ENCODE results near the gene FAM120A. TPM values are rescaled to one million over a fixed set of nuclear protein-coding genes. Genes with fewer than 3 reads are reported as not detected.

FAM120A gene
- total and polyA plus RNA-seq, 9 of the 15 experiments (the other 6 are each of a cell fraction or from before 2014, with no cell fraction given): 8.7 to 71.0 (median 42.2) TPM

DNA sequence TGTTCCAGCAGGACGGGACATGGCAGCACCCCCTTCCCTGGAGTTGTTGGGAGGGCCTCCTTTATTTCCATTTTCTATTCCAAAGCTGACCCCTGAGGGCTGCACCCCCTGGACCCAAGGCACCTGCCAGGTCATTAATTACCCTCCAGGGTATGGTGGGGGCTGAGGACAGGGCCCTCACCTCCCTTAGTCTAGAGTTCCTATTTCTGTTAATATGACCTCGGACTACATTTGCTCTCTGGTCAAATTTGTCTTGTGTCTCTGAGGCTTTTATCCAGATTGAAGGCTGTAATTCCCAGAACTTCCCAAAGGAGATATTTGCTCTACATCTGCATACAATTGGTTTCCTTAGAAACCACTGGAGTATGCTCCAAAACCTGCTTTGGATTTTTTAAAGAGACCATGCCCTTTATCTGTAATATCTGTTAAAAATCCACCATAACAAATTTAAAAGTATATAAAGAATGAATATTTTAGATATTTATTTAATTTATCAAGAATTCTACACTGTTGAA, 141.7 kb downstream of the FAM120A start:
- no peaks in the 10 kb centered on the region for H3K9me1 ChIP-seq (ENCODE audit: control insufficient read depth, insufficient read depth, low read length)
- intact Hi-C loops (cut with micrococcal nuclease) (no loop called here), in situ Hi-C loops (cut with MboI) (no loop called here)
- H3K27ac ChIP-seq (ENCODE audit: extremely low read depth, low read depth, low read length): no peak overlapping the region
- H3K4me3 ChIP-seq: no peak overlapping the region
- CTCF ChIA-PET (ENCODE audit: low intra/inter-chr PET ratio): interaction anchor here (0.6 kb wide), 2 partner anchors 306 to 918 kb away, joined by 3 to 5 read pairs; no protein-coding TSS in a partner anchor
- no peak overlapping the region for H2AFZ ChIP-seq (ENCODE audit: low read depth, low read length)
- POLR2A ChIA-PET: interaction anchor here (2.0 kb wide), 1 partner anchor 13 kb away, joined by 6 read pairs; no protein-coding TSS in a partner anchor
- no peaks in the 10 kb centered on the region for H3K9me3 ChIP-seq (replicated peaks; ENCODE audit: control insufficient read depth, insufficient read depth, low read depth, low read length)
- no peak for FAIRE-seq
- H3K36me3 ChIP-seq (ENCODE audit: control insufficient read depth, insufficient read depth, low read length): no peaks in the 10 kb centered on the region
- H3K9ac ChIP-seq (ENCODE audit: insufficient read depth in 1 of 2, low read depth in 2 of 2, low read length in 2 of 2): no peak overlapping the region
- DNase-seq (ENCODE audit: extremely low read depth in 1 of 4, low spot score in 3 of 4): no peak
- H4K20me1 ChIP-seq (replicated peaks; ENCODE audit: control insufficient read depth, insufficient read depth, low read length): peaks cover 4% of the 10 kb centered on the region; the same call in 1 of the 2 replicates
- 88% methylated on average over 2 of the region's 2 CpGs for WGBS (ENCODE audit: insufficient coverage, low coverage, missing lambda C conversion rate)
- peaks cover 16 to 19% of the 10 kb centered on the region in 2 experiments for H3K4me1 ChIP-seq (replicated peaks in 1 of 2; ENCODE audit: control insufficient read depth in 2 of 2, insufficient read depth in 2 of 2, low read length in 2 of 2)
- no peak overlapping the region for H3K4me2 ChIP-seq (ENCODE audit: insufficient read depth, low read length)
- BruUV-seq (replicated peaks): no TSS peak
- no peaks in the 10 kb centered on the region for H3K27me3 ChIP-seq (ENCODE audit: control insufficient read depth in 2 of 2, insufficient read depth in 2 of 2, low read length in 2 of 2)
- H3K79me2 ChIP-seq (ENCODE audit: control insufficient read depth, insufficient read depth, low read length): peaks cover 21% of the 10 kb centered on the region
- ATAC-seq: no peak
- no peak for TF ChIP-seq HNRNPK (IDR thresholded peaks at IDR 0.05; ENCODE audit: low read depth, low read length, poor library complexity, severe bottlenecking)
- TF ChIP-seq ZNF77 (CRISPR knock-in tag; IDR thresholded peaks at IDR 0.05): no peak
- no peak for TF ChIP-seq ZNF57 (CRISPR knock-in tag; IDR thresholded peaks at IDR 0.05)
- no peak for TF ChIP-seq STAT5B (CRISPR knock-in tag; IDR thresholded peaks at IDR 0.05)
- TF ChIP-seq ZSCAN29 (IDR thresholded peaks at IDR 0.05): no peak
- no peak for TF ChIP-seq RUNX1 (IDR thresholded peaks at IDR 0.05; ENCODE audit: low read depth)
- TF ChIP-seq MAFF (IDR thresholded peaks at IDR 0.05; ENCODE audit: low read length): no peak
- no peak for TF ChIP-seq MCM3 (IDR thresholded peaks at IDR 0.05)
- no peak for TF ChIP-seq CHD4 (IDR thresholded peaks at IDR 0.05; ENCODE audit: insufficient read depth, insufficient replicate concordance, low read depth, low read length, poor library complexity, severe bottlenecking)
- TF ChIP-seq KLF10 (CRISPR knock-in tag; IDR thresholded peaks at IDR 0.05): no peak
- TF ChIP-seq NR1H2 (CRISPR knock-in tag; IDR thresholded peaks at IDR 0.05): no peak
- TF ChIP-seq, protein P1, sequence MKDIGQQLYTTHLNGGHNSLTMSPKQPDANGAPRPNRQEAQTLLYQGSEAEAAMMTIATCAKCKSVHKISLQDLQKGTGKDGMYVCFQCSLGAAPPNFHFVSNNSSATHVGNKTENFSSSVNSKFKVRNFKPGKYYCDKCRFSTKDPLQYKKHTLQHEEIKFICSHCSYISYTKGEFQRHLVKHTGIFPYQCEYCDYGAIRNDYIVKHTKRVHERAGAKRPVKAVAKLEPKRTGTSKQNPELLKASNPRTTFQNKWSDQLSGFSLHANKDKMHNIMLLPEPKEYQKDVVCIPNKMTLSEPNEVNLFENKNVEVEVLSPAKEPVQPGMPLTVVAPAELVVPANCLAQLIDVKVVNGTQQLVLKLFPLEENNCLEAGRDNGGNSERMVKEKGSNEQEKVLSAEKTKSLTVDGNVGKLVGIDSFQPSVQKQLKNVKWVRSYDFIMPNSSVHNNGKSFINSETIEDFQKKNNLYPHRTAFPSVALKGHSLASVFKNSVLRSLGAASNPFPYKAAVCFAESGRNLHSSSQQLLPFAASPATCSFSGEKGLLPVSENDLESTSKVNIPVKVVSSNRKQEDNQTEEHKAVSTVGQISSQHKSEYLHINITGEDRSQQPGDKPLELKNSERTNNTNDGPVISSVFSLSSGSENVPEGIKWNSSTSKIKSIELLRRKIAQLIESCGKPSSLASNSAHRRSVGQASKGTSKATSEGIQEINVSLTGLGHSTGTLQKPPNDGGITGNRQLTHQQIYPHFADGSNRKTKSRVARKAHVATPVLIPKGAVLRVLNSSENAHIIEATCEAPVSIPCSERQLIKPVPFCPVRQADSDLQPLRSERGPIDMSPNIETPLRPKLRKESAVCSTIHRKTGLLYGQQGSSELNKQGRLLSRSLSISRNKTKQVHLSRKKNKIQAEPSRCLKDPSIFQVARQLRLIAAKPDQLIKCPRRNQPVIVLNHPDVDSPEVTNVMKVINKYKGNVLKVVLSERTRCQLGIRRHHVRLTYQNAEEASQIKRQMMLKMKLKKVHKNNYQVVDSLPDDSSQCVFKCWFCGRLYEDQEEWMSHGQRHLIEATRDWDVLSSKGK (CRISPR knock-in tag; IDR thresholded peaks at IDR 0.05): no peak
- TF ChIP-seq IRF2 (CRISPR knock-in tag; IDR thresholded peaks at IDR 0.05): no peak
